Fibroblast of the aortic adventitia (primary cell): ENCODE results near the gene KIF1A. TPM values are rescaled to one million over a fixed set of nuclear protein-coding genes. Genes with fewer than 3 reads are reported as not detected.

Experiments
- DNase-seq: peaks from one replicate; pipeline ENCODE4 v3.0.0-alpha.2; 2010; ENCODE audit warnings: low read depth
- H3K4me3 ChIP-seq: 2 replicates; pipeline ENCODE4 v1.5.1; 2011; ENCODE audit warnings: low read depth, mild to moderate bottlenecking, control low read depth, low read length, moderate library complexity
- CTCF ChIP-seq: IDR thresholded peaks from 2 replicates; pipeline ENCODE4 v1.5.1; 2011; ENCODE audit warnings: mild to moderate bottlenecking, low read length, control low read depth, inconsistent platforms; ENCODE audit not compliant: insufficient read depth
- total RNA-seq: library from RNA; depleted of rRNA; stranded (reverse); fragments of >200 nt; gene quantifications from 2 replicates; pipeline ENCODE4 v1.2.3, GENCODE V29; 2012; ENCODE audit warnings: low replicate concordance

Gene KIF1A
- total RNA-seq, 1 donor = under 0.01 TPM

GRCh38 chr2:240750409-240750808 lies 69.6 kb downstream of the KIF1A start:
- no peak for DNase-seq
- TF ChIP-seq CTCF = no peak
- no peak overlapping the region for H3K4me3 ChIP-seq

DNA sequence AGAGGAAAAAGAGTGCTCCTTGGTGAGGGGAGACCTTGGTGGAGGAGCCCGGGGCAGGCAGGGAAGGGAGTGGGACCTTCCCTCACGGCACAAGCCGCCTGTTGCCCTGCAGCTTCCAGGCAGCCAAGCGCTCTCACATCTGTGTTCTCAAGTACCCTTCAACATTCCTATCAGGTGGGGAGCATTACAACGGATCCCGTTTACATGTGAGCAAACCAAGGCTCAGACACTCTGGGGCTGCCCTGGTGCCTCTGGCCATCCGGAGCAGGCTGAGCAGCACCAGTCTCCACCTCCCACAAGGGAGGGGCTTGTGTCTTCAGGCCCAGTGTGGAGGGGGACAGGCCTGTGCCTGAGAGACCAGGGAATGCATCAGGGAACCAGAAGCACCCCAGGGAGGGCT lies 70.5 kb downstream of the KIF1A start:
- TF ChIP-seq CTCF = no peak
- H3K4me3 ChIP-seq = no peak overlapping the region
- DNase-seq = no peak

- H3K4me3 ChIP-seq = no peak overlapping the region
- TF ChIP-seq CTCF = no peak
- no peak for DNase-seq
These were observed 72.8 kb downstream of the KIF1A start for GRCh38 chr2:240747256-240747655.

DNA sequence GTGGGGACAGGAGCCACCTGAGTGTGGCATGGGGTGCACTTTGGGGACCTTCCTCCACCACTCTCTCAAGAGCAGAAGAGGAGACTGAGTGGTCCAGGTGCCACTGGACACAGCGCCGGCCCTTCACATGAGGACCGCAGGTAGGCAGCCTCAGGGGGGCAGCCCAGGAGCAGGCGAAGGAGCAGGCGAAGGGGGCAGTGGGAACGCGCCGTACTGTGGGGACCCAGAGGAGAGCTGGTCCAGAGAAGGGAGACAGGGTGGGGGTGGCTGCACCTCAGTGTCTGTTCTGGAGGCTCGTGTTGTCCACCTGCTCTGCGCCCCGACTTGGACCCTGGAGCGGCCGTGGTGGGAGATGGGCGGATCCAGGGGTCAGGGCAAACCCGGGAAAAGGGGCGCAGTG lies 73.3 kb downstream of the KIF1A start:
- no peak for TF ChIP-seq CTCF
- H3K4me3 ChIP-seq = no peak overlapping the region
- DNase-seq = no peak

DNA sequence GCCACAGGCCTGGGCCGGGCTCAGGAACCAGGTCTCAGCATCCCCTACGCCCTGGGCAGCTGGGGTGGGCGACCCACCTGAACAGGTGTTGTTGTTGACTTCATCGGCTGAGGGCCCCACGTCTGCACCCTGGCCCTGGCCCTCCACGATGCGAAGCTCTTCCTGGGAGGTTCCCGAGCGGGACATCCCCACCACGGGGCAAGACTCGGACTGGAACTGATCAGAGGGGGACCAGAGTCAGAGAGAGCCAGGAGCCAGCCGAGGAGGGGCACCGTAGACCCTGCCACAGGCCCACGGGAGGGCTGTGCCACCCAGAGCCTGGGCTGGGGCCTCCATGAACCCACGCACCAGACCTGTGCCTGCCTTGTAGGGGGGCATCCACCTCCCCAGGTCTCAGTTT lies 74.1 kb downstream of the KIF1A start:
- no peak for DNase-seq
- no peak overlapping the region for H3K4me3 ChIP-seq
- no peak for TF ChIP-seq CTCF

- DNase-seq = no peak
- TF ChIP-seq CTCF = no peak
- no peak overlapping the region for H3K4me3 ChIP-seq
These were observed 74.6 kb downstream of the KIF1A start for GRCh38 chr2:240745456-240745855.

GRCh38 chr2:240742602-240743095 lies 77.4 kb downstream of the KIF1A start:
- H3K4me3 ChIP-seq = no peak overlapping the region
- TF ChIP-seq CTCF = no peak
- DNase-seq = no peak
